HG02870 (cell line): ENCODE data around the gene TMEM212.

Experiments
- ATAC-seq: cut with Tn5 transposase; IDR thresholded peaks from one replicate; pipeline ENCODE4 v1.9.1; 2021; ENCODE audit warnings: mild to moderate bottlenecking, moderate library complexity; ENCODE audit not compliant: unreplicated experiment

Gene TMEM212

DNA sequence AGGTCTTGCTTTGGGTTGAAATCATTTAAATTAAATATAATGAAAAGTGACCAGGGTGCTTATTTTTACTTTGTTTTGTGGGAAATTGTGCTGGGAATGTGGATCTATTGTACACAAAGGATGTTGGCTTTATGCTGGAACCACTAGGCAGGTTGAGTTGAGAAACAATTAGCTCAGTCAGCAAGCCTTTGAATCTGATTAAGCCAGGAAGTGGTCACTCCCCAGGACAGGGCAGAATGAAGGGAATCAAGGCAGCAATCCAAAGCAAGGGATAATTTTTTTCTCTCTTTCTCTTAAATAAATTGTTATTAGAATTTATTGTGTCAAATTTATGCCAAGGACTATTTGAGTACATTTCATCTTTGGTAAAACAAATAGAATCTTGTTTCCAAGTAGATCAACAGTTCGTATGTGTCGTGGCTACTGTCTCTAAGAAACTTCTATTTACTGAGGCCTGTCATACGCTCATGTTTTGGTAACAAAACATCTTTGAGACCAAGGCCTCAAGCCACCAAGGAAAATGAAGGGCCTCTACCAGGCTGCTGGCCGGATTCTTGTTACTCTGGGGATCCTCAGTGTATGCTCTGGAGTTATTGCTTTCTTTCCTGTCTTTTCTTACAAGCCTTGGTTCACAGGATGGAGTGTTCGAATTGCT, at the start of gene TMEM212:
Gene TMEM212 (plus strand): TSS at position 486 of the 655 bp plus-strand sequence. CDS start 35 bp downstream, at position 521.
- no peak for ATAC-seq

DNA sequence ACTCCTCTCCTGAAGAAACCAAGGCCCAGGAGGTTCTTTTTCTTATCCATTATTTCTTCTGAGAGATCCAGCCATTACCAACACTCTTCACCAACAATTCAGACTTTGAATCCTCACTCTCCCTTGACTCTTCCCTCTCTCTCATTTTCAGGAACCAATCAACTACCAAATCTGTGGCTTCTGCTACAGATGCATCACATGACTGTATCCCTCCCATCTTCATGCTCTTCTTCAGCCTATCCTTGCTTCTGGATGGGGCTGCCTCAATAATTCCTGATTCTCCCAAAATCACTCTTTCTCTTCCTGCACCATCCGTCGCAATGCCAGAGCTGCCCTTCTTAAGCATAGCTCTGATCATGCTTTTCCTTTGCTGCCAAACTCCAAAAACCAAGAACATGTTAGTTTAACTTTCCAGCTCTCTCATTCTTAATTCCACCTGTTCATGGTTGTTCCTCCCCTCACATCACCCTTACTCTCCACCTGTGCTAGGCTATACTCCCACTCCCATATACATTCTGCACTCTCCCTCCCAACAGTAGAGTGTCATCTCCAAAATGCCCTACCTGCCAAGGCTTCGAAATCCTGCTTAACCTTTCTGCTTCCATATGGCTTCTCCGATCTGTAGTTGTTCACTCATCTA, 46.4 kb upstream of the TMEM212 start:
- ATAC-seq: no peak

DNA sequence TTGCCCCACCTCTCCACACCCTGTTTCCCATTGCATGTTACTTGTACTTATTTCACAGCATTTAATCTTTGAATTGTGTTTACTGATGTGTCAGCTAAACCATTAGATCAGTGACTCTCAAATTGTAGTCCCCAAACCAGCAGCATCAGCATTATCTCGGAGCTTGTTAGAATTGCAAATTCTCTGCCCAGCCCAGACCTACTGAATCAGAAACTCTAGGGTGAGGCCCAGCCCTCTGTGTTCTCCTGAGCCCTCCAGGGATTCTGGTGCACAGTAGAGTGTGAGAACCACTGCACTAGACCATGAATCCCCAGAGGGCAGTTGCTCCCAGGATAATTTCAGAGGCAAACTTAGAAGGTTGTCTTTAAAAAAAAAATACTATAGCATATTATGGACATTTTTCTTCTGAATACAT, 45.9 kb upstream of the TMEM212 start:
- no peak for ATAC-seq

- no peak for ATAC-seq
Measured at GRCh38 chr3:171797873-171798272, 45.3 kb upstream of the TMEM212 start.

- no peak for ATAC-seq
Measured at GRCh38 chr3:171799501-171799900, 43.6 kb upstream of the TMEM212 start.

DNA sequence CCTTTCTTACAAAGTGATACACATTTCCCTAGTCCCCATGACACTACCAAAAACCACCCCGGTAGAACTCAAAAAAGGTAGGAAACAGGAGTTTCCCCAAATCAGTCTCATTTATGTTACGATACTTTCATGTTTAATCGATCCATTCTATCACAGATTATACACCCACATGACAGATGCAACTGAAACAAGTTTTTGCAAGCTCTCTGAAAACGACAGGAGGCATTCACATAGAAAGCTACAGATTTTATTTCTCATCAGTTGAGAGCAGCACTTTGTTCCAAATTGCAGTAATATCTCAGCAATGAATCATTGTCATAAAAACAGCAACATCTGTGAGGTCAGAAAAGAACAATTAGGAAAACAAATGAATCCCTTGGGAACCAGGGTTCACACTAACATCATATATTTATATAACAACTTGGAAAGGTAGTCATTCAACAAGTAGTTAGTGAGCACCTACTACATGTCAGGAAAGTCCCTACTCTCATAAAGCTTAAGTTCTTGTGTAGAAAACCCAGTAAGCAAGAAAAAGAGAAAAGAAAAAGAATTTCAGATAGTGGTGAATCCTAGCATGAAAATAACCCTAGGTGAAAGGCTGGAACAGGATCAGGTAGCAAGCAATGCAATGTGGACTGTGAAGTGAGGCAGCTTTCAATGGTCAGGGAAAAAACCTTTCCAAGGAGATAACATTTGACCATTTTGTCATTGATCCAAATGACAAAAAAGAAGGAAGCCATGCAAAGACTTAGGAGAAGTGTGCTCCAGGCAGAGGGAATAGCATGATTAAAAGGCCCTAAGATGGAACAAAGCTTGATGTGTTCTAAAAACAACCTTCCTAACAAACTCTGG, 41.2 kb upstream of the TMEM212 start:
- ATAC-seq: no peak

- ATAC-seq: no peak
Measured at GRCh38 chr3:171802590-171802956, 40.6 kb upstream of the TMEM212 start.

GRCh38 chr3:171803044-171803443, 40.1 kb upstream of the TMEM212 start:
- no peak for ATAC-seq

DNA sequence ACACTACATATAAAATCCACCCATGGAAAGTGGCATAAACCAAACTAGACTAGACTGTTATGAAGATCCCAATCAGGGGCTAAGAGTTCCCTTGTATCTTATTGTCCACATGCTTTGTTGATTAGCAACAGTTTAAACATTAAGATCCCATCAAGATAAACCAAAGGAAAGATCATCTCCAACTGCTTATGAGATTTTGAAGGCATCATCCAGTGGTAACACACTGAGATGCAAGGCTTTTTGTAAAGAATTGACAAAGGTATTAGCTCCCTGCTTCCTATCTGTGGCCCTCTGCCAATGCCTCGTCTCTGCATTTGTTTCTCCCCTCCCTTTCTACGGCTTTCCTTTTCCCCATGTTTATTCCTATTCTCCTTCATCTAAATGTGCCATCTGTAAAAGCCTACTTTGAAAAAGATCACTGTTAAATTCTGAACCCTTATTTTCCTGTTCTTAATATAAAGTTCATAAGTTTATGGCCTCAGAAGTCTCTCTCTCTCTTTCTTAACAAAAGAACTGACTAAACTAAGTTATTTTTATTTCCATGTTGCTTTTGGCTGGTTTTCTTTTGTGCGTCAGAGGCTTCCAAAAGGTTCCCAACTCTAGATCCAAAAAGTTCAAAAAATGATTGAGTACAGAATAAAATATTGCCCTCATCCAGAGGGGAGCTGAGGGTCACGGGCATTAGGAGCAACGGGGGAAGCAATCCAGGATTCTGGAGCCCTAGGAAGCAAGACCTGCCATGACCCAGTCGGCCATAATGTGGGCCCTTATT, 38.3 kb upstream of the TMEM212 start:
- ATAC-seq: no peak

DNA sequence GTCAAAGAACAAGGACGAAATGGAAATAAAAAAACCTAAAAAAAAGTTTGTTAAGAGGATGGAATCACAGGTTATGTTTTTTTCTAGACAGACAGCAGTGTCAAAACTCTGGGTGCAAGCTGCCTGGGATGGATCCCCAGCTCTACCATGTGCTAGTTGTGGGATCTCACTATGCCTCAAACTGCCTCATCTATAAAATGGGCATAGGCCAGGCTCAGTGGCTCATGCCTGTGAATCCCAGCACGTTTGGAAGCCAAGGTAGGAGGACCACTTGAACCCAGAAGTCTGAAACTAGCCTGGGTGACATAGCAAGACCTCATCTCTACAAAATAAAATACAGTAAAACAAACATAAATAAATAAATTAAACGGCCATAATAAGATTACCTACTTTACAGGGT, 37.5 kb upstream of the TMEM212 start:
- ATAC-seq: no peak

DNA sequence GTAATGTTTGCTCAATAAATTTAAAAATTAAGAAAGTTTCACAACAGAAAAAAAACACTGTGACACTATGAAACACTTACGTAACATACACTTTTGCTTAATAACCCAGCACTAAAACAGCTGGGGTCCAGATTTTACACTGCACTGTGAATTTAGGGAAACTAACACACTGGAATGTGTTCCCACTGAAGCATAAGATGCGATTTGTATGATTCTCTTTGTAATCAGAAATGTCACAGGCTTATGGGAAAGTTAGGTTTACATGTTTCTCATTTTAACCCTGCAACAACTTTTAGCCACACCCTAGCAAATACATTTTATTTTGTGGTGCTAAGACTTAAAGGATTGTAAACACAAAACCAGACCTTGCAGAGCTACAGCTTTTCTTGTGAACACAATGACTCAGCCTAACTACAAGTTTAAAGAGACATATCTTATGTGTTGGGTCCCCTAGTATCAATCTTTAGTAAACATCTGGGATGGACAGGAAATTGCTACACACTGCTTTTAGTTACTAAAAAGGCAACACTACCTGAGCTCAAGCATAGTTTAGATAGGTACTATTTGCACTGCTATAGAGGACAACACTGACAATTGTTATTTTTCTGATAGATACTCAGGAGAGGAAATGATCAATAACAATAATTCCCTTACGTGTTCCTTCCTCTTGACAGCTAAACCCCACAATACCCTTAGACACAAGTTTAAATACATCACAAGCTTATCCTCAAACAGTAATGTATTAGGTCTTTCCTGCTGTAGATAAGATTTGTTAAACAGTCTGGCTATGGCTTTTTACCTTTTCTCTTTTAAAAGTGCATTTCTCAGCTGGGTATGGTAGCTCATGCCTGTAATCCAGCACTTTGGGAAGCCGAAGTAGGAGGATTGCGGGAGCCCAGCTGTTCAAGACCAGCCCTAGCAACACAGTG, 36.7 kb upstream of the TMEM212 start:
- ATAC-seq: no peak

DNA sequence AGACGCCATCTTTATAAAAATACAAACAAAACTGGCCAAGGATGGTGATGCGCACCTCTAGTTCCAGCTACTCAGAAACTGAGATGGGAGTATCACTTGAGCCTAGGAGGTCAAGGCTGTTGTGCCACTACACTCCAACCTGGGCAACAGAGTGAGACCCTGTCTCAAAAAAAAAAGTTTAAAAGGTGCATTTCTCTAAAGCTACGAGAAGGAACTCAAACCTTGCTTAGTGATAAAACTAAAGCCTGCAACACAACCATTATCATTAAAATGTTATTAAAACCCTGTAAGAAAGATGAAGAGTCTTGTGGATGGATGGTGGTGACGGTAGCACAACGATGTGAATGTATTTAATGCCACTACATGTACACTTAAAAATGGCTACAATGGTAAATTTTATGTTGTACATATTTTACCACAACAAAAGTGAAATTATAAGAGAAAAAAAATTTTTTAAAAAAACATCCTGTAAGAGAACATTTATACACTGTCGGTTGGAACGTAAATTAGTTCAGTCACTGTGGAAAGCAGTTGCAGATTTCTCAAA, 35.9 kb upstream of the TMEM212 start:
- no peak for ATAC-seq

DNA sequence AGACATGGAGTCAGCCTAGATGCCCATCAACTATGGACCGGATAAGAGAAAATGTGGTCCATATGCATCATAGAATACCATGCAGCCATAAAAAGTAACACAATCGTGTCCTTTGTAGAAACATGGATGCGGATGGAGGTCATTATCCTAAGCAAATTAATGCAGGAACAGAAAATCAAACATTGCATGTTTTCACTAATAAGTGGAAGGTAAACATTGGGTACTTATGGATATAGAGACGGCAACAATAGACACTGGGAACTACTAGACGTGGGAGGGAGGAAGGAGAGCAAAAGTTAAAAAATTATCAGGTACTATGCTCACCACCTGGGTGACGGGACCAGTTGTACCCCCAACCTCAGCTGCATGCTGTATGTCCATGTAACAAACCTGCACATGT, 35.3 kb upstream of the TMEM212 start:
- no peak for ATAC-seq

DNA sequence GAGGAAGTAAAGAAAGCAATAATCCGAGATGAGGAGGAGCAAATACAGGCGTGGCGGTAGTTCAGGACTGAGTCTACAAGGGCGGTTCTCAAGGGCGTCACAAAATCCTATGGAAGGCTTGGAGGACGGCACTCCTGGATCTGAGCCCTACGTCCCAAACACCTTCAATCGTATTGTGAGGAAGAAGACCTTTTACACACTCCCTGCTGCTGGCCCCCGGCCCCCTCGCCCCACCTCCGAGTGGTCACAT, 33.6 kb upstream of the TMEM212 start:
- ATAC-seq: peak; percentile 43

DNA sequence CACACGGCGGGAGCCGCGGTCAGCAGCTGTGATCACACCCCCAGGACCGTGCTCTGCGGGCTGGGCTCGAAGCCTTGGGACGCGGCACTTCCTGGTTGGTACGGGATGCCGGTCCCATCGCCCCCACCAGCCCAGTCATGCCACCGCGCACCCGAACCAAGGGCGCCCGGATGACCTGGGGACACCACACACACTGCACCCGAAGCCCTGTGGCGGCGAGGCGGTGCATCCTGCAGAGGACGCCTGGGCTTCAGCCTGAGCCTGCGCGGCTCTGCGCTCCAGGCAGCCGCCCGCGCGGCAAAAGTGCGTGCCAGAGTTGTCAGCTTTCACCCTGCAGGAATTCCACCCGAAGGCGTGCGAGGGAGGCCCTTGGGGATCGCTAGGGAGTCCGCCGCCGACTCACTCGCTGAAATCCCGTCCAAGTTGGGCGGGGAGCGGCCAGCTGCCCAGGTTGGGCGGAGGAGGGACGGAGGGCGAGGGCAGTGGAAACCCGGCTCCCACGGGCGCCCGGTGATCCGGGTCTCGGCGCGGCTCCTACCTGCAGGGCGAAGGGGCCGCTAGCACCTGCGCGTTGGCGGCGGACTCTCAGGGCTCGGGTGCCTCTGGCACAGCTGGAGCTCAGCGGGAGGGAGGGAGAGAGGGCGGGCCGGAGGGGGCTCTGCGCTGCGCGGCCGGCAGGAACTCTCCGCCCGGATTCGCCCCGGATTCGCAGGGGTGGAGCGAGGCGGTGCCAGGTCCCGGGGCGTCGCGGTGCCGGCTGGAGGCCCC, 33.1 kb upstream of the TMEM212 start, which contains the start of gene PLD1:
Gene PLD1 (minus strand): TSS at position 623 of the 768 bp plus-strand sequence. CDS start 72,432 bp downstream, outside the sequence.
- peak; percentile 50 for ATAC-seq

GRCh38 chr3:171810629-171811294, 32.4 kb upstream of the TMEM212 start:
- ATAC-seq: no peak

- no peak for ATAC-seq
Measured at GRCh38 chr3:171811295-171811912, 31.7 kb upstream of the TMEM212 start.

- ATAC-seq: no peak
Measured at GRCh38 chr3:171811913-171812335, 31.2 kb upstream of the TMEM212 start.
